Globus pallidus (tissue), 1 donor: ENCODE data around the gene HSF2BP.
A peak's percentile ranks its signal among the peaks of the same experiment; 100 is the strongest.
"Not testable (repeated sequence)": the region's sequence is repeated elsewhere in the genome, so short reads cannot be mapped to it uniquely, and the experiment has no call there.

Source experiments
- DNase-seq: peaks from one replicate; pipeline ENCODE4 v3.0.0-alpha.2; 2015; ENCODE audit warnings: low spot score

Gene HSF2BP

DNA sequence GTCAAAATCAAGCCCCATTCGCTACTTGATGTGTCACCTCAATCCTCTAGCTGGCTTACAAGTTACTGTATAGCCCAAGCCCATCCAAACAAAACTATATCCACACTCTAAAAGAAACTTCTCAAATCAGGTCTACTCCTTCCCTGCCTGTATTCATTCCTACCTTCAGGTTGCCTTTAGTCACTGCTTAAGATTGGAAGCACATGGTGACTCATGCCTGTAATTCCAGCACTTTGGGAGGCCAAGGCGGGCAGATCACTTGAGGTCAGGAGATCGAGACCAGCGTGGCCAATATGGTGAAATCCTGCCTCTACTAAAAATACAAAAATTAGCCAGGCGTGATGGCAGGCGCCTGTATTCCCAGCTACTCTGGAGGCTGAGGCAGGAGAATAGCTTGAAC is 7.4 kb downstream of the HSF2BP start:
- DNase-seq, result not testable (repeated sequence)

DNA sequence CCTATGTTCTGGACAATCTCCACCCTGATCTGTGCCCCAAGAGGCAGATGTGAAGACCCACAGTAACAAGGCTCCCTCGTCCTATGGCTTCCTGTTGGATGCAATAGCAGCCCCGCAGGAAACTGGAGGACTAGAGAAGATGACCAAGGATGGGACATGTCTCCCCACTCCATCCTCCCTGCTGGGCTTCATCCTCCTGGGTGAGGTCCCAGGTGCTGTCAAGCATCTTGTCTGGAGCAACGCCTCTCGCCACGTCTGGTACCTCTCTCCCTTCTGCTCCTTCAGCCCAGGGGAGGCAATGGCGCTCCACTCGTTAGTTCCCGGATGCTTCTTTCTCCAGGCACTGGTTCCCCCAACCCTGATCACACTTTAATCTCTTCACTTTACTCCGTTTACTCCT is 11.1 kb downstream of the HSF2BP start:
- no peak for DNase-seq

DNA sequence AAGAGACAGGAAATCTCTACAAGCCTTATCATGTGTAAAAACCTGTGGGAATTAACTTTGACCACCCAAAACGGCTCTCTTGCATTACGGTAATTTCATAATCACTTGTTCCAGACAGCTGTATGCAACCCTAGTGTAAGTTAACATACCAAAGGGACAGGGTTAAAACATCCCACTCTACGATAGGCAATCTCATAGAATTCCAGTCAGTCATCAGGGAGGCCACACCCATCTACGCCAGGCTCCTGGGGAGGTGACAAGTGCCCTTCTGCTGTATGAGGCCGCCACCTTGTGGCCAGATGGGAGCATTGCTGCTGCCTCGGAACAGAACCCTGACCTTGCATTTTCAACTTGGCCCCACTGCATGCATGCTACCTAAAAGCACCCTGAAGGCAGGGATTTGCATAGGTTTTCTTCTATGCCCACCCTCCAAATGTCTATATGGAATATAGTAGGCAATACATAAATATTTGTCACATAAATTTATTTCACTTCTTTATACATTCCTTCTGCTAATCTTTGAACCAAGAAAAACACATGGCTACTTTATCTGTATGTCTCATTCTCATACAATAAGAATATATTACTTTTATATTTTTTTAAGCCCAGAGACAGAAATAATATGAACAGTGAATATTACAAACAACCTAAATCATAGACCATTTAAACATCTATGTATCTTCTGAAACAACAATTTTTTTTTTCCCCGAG is 12.6 kb downstream of the HSF2BP start:
- DNase-seq, result peak; percentile 82

DNA sequence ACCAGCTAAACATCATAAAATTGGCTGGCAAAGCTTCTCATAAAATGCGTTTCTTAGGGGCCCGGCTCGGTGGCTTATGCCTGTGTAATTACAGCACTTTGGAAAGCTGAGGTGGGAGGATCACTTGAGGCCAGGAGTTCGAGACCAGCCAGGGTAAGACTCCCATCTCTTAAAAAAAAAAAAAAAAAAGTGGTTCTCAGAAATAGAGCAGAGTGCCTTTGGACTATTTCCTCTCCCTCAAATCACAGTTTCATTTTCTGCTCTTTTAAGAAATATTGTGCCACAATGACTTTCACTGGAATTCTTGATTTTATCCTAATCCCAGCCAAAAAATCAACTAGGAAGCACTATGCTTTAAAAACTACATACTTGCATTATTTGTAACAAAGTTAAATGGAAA is 13.3 kb downstream of the HSF2BP start:
- no peak for DNase-seq

DNA sequence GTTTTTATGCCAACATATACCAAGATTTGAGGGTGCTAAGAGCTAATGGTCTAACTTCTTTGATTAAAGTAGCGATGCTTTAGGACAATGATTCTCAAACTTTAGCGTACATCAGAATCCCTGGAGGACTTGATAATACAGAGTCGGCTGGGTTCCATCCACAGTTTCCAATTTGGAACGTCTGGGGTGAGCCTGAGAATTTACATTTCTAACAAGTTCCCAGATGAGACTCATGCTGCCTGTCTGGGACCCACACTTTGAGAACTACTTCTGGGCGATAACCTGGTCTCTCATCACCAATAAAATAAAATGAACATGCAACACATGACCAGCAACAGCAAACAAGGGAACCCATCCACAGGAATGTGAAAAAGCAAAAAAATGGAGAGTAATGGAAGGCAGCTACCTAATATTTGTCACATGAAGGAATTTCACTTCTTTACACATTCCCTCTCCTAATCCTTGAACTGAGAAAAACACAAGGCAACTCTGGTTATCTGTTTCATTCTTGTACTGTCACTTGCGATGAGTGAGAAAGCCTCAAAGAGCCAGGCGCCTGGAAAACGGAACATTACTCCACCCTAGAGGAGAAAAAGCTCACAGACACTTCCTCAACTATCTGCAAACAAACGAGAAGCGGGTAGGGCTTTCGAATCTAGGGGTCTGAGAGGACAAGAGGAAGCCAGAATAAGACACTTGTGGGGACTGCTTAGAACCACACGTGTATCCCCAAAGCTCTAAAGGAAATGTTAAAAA is 14.0 kb downstream of the HSF2BP start:
- peak; percentile 62 for DNase-seq

DNA sequence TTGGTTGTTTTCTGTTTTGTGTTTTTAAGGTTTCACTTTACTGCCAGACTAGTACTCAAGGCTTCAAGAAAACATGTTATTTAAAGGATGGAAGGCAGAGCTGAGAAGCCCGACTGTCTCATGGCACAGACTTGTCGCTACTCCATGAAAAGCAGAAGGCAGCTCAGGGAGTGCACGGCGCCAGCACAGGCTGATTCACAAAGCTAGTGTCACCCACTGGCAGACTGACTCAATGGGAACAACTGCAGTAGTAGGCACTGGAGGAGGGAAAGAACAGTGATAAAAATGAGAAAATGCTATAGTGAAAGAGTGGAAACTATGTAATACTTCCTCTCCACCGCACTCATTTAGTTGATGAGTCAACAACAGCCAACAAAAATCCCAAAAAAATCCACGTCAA is 14.7 kb downstream of the HSF2BP start:
- DNase-seq, result no peak

DNA sequence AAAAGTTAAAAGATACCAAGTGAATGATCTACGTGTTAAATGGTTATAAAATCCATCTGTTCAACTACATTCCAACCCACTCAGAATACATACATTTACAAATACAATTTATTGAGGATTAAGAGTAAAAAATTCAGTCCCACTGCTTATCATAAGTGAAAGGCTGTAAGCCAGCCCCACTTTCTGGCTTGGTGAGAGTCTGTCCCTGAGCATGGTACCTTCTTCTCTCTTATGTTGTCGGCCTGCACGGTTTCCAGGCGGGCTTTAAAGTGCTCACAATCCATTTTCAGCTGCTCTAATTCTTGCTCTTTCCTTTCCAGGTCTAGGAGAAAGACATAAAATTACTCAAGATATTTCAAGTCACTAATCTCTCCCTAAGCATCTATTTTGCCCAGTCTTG is 15.2 kb downstream of the HSF2BP start:
- no peak for DNase-seq

DNA sequence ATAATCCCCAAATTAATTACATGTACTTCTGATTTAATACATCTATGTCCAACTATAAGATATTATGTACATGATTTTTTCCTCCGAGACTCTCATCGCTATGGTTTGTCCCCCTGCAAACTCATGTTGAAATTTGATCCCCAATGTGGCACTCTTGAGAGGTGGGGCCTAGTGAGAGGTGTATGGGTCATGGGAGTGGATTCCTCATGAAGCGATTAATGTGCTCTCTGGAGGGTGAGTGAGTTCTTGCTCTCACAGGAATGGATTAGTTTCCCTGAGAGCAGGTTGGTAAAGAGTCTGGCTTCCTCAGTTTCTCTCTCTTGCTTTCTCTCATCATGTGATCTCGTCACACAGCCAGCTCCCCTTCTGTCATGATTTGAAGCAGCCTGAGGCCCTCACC is 16.1 kb downstream of the HSF2BP start:
- no peak for DNase-seq

DNA sequence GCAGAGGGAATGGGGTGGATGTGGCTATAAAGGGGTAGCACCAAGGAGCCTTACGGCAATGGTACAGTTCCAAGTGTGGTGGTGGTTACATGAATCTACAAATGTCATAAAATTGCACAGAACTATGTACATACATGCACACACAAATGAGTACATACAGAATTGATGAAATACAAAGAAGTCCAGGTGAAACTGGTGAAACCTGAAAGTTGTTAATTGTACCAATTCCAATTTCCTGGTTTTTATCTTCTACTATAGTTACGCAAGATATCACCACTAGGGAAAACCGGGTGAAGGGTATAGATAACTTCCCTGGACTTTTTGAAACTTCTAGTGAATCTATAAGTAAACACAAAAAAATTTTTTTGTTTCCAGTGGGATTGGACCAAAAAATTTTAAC is 18.9 kb downstream of the HSF2BP start:
- no peak for DNase-seq

DNA sequence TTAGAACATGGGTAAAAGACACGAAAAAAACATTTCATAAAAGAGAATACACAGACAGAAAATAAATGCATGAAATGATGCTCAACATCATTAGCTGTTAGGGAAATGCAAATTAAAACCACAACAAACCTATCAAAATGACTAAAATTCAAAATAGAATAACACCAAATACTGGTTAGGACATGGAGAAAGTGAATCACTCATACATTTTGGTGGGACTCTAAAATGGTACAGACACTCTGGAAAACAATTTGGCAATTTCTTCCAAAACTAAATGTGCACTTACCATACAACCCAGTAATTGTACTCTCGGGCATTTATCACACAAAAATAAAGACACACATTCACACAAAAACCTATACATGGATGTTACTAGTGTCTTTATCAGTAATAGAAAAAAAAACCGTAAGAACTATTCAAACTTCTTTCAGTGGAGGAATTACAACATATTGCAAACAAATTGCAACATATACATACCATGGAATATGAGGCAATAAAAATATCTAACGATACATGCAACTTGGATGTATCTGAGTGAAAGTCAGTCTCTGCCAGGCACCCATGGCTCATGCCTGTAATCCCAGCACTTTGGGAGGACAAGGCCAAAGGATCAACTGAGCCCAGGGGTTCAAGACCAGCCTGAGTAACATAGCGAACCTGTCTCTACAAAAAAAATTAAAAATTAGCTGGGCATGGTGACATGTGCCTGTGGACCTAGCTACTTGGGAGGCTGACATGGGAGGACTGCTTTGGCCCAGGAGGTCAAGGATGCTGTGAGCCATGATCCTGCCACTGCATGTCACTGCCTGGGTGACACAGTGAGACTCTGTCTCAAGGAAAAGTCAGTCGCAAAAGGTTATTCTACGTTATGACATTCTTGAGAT is 19.6 kb downstream of the HSF2BP start:
- no peak for DNase-seq

DNA sequence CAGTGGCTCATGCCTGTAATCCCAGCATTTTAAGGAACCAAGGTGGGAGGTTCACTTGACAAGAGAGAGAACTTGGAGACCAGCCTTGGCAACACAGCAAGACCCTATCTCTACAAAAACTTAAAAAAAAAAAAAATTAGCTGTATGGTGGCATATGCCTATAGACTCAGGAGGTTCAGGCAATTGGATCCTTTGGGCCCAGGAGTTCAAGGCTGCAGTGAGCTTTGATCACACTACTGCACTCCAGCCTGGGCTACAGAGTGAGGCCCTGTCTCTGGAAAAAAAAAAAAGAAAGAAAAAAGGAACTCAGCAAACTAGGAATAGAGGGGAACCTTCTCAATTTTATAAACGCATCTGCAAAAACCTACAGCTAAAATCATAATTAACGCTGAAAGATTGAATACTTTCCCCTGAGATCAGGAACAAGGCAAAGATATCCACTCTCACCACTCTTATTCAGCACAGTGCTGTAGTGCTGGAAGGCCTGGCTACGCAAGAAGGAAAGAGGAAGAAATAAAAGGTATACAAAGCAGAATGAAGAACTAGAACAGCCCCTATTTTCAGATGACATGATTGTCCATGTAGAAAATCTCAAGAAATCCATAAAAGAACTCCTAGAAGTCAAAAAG is 21.6 kb downstream of the HSF2BP start:
- DNase-seq, result no peak

DNA sequence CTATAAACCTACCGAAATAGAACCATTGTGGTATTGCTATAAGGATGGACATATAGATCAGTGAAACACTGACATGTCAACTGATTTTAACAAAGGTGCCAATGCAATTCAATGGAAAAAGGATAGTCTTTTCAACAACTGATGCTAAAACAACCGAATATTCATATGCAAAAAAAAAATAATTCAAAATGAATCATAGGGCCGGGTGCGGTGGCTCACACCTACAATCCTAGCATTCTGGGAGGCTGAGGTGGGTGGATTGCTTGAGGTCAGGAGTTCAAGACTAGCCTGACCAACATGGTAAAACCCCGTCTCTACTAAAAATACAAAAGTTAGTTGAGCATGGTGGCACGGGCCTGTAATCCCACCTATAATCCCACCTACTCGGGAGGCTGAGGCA is 23.9 kb downstream of the HSF2BP start:
- no peak for DNase-seq

DNA sequence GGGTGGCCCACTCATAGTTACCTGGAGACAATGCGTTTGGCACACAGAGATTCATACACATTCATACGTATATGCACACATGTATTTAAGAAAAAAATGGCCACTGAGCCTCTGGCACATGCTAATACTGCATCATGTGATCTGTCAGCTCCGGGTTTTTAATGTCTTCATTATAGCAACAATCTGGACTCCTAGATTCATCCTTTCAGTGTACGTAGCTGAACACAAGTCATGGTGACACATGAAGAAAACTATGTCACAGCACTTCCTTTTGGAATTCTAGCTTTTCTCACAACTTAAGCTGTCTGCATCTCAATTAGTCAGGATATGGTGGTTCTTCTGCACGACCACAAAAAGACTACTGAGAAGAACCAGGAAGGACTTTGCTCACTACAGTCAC is 24.7 kb downstream of the HSF2BP start:
- no peak for DNase-seq

DNA sequence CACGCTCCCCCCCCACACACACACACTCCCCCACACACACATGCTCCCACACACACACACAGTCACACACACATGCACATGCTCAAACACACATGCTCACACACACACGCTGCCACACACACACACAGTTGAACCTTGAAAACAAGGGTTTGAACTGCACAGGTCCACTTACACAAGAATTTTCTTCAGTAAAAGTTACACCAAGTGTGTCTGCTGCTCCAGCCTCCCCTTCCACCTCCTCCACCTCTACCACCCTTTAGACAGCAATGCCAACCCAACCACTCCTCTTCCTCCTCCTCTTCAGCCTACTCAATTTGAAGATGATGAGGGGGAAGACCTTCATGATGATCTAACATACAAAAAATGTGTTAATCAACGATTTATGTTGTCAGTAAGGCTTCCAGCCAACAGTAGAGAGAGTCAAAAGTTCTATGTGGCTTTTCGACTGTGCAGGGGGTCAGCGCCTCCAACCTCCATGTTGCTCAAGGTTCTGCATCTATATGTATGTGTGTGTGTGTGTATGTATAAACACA is 26.8 kb downstream of the HSF2BP start:
- no peak for DNase-seq

DNA sequence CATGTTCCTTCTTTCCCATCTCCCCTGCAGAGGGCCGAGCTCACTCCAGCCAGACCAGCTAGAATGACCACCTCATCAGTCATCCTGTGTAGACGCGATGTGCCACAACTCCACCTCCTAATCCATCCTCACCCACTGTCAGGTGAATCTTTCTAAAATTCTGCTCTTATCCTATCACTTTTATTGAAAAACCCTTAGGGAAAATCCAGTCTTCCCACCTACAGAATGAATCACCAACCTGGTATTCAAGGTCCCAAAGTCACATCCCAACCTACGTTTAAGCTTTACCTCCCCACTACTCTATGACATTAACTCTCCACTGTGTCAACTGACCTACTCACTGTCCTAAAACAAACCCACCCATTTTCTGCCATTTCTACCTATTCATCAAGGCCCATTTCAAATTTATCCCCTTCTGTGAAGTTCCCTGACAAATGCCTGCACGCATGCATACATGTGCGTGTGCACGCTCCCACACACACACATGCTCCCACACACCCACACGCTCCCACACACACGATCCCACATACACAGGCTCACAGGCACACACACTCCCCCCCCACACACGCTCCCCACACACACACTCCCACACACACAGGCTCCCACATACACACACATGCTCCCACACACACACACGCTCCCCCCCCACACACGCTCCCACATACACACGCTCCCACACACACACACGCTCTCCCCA is 27.7 kb downstream of the HSF2BP start:
- no peak for DNase-seq

DNA sequence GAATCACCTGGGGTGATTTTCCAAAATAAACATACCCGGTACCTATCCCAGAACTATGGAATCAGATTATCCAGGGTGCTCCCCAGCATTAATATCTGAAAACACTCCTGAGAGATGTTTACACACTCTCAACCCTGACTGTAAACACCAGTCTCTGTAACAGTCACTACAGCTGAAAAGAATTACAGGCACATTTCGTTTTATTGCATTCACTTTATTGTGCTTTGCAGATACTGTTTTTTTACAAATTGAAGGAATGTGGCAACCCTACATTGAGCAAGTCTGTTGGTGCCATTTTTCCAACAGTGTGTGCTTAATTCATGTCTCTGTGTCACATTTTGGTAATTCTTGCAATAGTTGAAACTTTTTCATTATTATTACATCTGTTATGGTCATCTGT is 31.8 kb downstream of the HSF2BP start:
- DNase-seq, result no peak

DNA sequence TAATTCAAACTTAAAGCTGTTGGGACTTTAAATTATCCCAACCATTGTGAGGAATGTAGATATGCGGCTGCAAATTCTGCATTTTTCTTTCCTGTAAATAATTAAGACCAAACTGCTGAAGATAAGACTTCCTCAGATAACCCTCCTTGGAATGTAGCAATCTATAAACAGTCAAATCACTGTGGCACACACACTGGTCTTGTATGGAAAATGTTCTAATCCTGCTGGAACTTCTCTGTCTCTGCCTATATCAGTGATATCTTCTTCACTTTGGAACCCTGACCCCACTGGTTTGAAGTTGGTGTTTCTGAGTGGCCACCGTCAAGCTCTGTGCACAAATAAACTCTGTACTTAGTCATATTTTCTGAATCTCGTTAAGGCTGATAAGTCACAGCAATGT is 32.9 kb downstream of the HSF2BP start:
- no peak for DNase-seq

DNA sequence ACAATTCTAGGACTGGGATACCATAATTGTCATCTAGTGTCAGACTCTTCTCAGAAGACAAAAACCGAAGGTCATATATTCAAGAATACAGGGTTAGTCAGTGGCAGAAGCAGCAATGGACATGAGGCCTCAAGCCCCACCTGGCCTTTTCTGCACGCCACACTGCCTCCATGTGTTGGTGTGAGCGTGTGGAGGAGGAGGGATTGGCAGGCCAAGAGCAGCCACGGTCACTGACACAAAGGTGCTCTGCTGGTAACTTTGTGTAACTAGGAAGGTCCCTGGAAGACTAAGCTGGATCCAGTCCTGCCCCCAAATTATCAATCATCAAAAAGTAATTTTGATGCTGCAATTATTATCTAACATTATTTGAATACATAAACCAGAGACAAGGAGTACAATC is 34.9 kb downstream of the HSF2BP start:
- no peak for DNase-seq

DNA sequence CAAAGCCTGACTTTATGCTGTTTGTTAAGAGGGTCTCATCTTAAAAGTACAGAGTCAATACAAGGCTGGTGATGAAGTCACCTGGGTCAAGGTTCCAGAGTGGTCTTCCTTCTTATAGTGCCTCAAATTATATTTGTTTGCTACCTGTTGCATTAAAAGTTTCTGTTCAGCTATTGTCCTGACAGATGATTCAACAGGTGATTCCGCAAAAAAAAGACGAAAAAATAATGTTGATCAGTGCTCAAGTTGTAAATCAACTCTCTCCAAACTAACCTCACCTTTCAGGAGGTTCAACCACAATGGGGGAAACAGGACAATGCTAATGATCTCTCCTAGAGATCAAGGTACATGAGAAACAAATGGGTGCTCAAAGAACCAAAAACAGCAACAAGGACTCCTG is 35.7 kb downstream of the HSF2BP start:
- no peak for DNase-seq

DNA sequence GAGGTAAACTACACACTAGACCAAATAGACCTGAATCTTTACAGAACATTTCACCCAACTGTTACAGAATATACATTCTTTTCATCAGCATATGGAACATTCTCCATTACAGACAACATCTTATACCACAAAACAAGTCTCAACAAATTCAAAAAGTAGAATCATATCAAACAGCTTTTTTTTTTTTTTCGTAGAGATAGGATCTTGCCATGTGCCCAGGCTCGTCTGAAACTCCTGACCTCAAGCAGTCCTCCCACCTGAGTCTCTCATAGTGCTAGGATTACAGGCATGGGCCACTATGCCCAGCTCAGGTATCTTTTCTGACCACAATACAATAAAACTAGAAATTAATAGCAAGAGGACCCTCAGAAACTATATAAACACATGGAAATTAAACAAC is 36.5 kb downstream of the HSF2BP start:
- no peak for DNase-seq

DNA sequence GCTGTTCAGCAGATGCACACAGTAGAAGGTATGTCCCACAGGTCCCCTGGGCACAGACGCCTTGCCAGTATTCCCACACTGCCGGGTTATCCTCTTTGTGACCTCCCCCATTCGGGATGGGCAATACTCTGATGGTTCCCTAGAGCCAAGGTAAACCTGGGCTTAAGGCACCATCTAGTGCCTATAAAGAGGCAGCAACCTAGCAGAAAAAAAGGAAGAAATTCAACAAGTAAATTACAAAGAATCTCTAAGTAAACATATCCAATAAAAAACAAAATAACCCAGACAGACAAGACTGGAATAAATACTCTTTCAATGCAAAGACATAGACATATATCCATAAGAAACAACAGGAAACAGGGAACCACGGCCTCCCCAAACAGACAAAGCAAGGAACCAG is 39.4 kb downstream of the HSF2BP start:
- no peak for DNase-seq

DNA sequence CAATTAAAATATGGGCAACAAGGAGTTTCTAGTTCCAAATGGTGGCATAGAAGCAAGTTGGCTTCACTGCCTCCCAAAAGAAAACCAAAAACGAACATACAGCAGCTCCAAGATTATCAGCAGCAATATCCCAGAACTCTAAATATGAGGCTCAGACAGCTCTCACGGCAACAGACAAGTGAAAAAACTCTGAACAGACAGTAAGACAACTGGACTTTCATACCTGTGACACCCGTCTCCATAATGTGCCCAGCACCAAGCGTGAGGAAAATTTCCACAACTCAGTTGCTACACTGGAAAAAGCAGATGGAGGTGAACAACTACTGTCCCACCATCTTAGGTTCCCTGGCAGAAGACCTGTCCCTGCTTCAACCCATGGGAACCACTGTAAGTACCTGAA is 39.9 kb downstream of the HSF2BP start:
- no peak for DNase-seq
